Measurements from ENCODE around the gene TMEM44.

Gene TMEM44

DNA sequence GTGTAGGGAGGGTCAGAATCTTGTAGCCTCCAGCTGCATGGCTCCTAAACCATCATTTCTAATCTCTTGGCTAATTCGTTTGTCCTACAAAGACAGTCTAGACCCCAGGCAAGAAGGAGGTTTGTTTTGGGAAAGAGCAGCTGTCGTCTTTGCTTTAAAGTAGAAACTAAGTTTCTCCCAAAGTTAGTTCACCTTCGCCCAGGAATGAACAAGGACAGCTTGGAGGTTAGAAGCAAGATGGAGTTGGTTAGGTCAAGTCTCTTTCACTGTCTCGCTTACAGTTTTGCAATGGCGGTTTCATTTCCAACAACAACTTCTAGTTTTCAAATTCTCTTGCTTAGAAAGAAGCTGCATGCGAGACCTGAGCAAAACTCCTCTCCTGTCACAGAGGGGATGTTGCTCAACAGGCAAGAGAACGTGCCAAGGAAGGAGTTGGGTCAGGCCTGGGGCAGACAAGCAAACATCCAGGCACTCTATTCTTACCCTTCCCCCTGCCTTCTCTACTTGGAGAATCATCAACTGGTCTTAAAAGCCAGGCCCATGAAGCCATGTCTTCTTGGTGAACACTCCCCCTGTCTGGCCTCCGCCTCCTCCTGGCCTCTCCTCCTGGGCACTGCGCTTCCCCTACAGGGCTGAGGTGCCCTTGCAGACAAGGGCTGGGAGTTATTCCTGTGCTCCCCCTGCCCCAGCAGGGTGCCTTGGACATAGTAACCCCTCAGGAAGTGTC, 57.6 kb downstream of the TMEM44 start:
- DNase-seq, result peak; percentile 76

DNA sequence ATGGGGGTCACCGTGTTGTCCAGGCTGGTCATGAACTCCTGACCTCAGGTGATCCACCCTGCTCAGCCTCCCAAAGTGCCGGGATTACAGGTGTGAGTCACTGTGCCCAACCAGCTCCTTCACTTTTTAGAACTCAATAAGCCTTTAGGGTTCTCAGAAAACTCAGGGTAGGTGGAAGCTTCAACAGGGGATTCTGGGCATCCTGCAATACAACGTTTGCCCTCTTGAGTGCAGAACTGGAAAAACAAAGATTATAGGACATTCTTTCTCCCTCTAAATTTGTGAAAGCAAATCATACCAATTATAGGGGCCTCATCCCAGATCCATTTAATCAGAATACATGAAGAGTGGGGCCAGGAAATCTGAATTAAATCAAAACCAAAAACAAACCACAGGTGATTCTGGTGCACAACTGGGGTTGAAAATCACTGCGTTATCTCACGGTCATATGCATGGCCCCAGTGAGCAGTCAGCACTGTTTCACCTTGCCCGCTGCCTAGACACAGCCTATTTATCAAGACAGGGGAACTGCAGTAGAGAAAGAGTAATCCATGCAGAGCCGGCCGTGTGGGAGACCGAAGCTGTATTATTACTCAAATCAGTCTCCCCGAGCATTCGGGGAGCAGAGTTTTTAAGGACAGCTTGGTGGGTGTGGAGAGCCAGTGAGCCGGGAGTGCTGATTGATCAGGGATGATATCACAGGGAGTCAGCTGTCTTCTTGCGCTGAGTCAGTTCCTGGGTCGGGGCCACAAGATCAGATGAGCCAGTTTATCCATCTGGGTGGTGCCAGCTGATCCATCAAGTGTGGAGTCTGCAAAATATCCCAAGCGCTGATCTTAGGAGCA, 58.4 kb downstream of the TMEM44 start:
- DNase-seq, result peak; percentile 71

DNA sequence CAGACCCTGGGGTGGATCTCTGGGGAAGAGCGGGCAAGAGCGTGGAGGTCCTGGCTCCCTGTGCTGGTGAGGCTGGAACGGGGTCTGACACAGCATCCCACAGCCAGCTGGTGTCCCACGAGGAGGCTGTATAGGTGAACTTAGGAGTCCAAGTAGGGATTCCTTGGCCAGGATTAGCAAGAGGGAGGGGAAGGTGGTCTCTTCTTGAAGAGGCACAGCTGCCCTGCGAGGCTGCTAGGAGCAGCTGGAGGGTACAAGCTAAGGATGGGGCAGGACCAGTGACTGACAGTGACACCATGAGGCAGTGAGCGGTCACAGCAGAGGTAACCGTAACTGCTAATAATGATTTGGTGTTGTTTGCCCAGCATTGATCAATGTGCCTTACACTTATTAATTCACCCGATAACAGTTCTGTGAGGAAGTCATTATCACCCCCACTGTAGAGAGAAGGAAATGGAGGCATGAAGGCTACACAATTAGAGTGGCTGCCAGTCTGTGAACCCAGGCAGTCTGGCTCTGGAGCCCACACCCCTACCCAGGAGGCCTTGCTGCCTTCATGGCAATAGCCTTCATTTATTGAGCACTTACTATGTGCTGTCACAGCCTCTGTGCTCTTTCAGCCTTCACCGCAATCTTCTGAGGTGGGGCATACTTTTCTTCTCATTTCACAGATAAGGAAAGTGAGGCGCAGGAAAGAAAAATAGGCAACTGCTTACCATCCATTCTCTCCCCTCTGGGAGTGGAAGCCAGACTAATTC, 59.4 kb downstream of the TMEM44 start:
- DNase-seq, result no peak

DNA sequence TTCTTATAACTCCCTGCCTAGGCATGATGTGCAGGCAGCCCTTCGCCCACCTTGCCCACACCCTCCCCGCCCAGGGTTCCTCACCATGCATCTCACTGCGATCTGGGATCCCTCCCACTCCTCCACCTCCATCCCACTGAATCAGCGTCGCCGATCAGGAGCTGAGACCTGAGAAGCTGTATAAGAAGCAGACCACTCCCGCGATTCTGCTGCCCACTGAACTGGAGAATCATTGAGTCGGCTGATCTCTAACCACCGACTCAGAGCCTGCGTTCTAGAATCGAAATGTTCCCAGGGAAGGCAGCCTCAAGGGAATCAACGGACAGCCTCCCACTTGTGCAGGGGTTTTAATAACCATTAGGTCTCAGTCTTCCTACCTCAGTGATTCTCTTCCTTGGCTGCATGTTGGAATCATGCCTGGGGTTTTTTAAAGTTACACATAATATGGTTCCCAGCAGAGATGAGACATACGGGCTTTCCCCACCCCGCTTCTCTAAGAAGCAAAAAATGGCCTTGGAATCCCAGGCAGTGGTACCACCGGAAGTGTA, 60.2 kb downstream of the TMEM44 start:
- DNase-seq, result peak; percentile 49

DNA sequence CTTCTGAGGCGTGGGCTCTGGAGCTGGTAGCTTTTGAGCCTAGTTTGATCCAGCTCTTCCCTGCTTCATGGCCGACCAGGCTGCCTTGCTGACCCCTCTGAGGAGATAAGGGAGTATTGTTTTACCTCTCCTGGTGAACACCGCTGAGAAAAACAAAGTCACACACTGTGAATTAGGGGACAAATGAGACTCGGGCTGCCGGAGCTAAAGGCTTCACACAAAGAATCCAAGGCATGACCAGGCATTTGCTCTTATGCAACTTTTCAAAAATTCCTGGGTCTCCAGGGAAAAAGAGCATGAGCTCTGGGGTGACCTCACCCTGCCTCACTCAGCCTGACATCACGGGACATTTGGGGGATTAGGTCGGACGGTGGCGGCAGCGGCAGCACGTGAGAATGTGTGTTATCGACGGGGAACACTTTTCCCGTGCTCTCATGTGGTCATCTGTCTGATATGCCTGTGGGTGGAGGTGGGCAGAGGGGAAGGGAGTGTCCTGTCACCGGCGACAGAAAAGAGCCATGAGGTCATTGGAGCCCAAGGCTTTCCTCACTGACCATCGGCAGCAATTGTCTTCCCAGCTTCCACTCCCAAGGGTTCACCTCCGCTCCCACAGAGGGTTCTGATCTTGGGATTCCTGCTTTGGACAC, 61.0 kb downstream of the TMEM44 start:
- peak; percentile 88 for DNase-seq

DNA sequence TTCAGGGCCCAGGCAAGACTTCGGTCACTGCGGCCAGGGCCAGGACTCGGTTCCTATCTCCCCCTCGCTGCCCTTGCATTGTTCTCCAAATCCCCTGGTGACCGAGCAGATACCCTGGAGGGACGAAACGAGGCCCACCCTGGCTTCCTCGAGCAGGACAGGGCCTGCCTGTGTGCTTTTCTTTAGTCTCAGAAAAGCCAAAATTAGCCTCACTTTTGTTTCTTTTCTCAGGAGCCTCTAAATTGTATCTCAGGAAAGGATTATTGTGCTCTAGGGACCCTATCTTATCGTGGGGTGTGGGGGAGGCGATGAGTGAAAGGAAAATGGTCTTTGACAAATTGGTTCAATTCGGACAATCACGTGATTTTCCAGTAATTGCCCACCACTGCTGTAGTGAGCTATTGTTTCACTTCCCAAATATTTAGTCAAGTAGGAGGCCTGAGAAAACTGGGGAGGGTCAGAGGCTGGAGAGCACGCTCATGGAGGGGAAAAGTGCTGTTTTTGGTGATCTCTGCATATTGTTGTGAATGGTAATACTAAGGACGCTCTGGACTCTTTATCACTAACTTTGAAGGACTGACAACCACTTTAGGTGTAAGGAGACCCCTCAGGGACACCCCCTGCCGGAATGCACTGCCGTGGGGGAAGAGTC, 61.6 kb downstream of the TMEM44 start:
- DNase-seq, result no peak

DNA sequence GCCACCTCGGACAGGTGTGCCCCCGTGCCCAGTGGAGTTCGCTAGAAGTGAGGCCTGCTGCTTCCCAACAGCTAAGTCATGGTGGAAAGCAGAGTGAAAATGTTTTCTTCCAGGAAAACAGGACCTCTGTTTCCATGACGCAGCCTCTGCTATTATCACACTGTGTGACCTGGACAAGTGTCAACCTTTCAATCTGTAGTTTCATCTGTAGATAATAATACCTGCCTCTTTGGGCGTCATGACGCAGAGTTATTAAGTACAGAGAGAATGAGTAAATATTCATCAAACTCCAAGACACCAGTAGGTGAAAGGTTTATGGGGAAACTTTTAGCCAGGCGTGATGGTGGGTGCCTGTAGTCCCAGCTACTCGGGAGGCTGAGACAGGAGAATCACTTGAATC, 62.3 kb downstream of the TMEM44 start:
- DNase-seq, result no peak

DNA sequence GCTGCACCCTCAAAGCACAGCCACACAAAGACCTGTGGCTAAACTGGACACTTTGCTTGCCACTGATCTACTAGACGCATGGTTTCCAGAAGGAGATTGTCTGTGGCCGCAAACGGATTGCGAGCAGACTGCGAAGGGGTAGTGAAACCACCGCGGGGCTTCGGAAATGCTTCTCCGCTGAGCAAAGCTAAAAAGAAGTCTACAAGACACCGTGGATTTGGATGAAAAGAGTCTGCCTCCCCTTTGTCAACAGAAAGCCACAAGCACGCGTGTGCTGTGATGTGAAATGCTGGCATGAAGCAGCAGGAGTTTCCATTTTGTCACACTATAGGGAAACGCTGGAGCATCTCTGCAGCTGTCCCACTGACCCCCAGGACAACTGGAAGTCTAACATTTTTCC, 63.0 kb downstream of the TMEM44 start:
- DNase-seq, result no peak

DNA sequence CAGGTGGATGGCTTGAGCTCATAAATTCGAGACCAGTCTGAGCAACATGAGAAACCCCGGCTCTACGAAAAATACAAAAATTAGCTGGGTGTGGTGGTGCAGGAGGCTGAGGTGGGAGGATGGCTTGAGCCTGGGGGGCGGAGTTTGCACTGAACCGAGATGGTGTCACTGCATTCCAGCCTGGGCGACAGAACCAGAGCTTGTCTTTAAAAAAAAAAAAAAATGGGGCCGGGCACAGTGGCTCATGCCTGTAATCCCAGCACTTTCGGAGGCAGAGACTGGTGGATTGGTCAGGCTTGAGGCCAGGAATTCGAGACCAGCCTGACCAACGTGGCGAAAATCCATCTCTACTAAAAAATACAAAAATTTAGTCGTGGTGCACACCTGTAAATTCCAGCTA, 64.0 kb downstream of the TMEM44 start:
- DNase-seq, result no peak

DNA sequence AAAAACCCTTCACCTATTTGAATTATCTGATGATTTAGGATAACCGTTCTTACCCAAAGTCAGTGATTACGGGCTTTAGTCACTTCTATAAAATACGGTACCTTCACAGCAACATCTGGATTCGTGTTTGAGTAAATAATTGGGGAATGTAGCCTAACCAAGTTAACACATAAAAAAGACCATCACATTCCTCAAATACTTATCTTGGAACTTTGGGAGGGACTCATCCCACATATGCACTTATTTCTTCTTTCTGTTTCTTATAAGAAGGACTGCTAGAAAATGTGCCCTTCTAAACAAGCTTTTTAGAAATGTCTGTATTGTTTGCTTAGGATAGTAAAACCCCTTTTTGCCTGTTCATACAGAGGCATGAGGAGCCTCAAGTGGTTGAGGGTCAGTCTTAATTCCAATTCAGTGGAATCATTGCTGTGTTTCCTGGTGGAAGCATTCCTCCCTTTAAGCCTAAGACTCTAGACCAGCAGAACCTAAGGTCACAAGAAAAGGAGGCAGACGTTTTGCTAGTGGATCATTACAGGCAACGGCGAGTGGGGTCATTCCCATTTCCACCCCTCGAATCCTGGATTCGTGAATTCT, 67.5 kb downstream of the TMEM44 start:
- DNase-seq, result no peak

DNA sequence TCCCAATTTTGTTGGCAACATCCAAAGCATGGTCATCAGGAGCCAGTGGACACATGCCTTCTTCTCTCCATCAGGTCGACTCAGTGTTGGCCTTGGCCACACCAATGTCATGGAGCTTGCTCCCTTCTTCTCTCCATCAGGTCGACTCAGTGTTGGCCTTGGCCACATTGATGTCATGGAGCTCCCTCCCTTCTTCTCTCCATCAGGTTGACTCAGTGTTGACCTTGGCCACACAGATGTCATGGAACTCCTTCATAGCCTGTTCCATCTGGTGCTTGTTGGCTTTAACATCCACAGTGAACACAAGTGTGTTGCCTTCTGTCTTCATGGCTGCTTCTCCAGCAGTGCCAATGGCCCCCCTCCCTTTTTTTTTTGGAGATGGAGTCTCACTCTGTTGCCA, 70.2 kb downstream of the TMEM44 start:
- no peak for DNase-seq

DNA sequence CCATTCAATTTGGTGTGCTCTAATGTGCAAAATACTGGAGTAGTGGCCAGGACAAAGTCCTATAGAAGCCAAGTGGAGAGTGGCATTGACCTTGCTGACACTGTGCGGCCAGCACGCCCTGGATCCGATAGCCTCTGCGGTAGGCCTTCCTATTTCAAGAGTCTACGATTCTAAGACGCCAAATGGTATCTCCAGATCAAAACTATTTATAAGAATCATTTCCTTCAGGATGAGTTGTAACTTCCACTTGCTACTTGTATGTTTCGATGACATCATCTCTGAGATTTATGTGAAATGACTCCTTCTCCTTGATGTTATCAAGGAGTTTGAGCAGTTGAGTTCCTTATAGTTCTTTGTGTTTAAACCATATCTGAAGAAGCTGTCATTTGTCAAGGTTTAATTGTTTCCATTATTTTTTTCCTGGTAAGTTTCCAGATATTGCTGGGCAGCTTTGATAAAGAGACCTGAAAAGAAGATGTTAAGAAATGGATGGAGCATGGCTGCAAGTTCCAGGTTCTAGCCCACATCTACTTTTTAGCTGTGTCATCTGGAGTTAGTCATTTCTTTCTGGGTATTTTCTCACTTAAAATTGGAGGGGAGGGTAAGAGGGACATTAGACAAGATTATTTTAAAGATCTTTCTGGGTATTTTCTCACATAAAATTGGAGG, 71.8 kb downstream of the TMEM44 start:
- DNase-seq, result peak; percentile 89

DNA sequence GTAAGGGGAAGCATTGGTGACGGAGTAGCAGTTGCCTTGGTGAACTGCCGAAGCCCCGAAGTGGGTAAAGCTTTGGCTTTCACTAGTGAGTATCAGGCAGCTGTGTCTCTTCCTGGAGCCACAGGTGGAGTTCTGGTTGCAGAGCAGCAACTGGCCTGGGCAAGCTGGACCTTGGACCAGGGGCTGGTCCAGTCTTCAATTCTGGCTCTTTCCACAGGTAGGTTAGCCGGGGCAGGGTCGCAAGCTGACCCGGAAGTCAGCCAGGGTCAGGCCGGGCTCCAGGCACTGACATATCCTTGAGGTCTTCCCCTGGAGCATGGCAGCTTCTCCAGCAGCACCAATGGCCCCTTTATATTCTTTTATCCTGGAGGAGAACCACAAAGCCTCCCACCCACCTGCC, 73.2 kb downstream of the TMEM44 start:
- DNase-seq, result no peak

DNA sequence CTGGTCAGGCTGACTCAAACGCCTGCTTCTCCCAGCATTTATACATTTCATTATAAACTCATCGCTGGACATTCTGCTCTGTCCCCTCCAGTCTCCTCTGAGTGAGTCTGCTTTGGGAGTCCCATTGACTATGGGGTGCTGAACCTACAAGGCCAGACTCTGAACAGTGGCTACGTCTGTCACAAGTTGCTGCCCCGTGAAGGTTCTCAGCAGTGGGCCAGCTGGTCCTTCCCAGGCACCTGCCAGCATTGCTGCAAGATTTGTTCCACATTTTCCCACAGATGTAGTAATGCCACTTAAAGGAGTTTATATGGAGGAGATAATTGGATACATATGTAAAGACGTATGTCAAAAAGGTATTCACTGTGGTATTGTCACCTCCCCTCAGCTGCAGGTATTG, 73.7 kb downstream of the TMEM44 start:
- DNase-seq, result no peak

DNA sequence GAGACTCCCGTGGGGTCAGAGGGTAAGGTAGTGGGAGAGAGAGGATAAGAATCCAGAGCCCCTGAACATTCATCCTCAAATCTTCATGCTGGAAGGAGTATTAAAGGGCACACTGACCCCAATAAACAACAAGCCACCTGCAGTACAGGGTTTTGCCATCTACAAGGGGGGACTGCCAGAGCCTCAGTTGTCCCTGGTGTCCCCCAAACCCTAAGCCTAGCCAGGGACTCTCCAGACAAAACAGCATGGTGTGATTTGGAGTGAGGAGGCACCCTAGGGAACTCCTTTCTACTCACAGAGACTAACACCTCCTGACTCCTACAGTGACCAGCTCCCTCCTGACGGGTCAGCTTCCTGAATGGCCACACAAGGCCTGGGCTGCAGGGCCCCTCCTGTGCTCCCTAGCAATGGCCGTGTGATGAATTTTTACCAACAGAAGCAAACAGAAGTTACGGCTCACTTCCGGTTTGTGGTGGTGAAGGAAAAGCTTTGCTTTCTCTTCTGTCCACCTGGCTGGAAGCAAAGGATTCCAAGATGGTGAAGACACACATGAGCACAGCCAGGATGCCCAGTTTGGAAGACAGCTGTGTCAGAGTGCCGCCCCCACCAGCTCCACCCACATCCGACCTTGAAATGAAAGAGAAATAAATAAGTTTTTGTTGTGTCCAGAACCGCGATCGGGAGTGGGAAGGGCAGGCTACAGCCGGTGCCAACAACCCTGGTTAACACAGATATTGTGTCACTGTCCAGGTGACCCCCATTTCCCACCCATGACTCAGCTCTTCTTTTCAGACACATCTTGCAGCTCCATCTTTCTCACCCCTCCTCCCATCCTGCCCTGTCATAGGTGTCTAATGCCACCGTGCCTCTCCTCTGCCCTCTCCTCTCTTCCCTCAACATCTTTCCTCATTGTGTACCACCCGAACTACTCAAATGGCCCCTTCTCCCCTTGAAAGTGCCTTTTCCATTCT, 76.8 kb downstream of the TMEM44 start:
- DNase-seq, result no peak

DNA sequence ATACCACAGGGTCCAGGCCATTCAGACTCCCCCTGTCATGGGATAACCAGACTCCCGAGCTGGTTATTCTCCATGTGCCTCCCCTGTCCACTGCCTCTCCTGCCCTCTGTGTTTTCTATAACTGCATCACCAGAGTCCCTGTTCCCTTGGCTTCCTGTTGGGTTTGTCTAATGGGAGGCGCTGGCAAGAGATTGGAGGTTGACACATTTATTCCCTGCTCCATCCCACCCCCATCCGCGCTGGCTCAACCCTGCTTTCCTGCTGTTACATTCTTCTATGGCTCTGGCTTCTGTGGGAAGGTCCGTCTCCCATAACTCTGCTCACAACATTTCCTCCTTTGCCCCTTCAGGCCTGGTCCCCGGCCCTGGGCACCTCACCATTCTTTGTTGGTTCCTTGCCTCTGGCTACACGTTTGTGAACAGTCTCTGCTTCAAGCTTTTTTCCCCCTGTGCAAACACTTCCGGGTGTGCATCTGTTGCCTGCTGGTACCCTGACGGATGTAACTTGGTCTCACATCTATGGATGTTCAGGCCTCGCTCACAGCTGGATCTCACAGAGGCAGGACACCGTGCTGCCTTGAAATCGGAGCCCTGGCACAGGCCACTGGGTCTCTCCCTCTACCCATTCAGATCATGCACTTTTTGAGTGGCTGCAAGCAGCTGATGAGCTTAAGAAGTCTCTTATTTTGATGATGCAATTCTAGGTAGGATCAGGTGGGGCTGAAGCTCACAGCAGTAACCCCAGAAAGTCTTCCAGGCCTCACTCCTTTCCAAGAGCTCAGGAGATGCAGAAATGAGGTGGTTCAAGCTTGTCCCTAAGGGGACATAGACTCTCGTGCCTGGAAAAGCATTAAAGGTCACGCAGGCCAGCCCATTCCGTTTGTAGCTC, 77.8 kb downstream of the TMEM44 start:
- no peak for DNase-seq

DNA sequence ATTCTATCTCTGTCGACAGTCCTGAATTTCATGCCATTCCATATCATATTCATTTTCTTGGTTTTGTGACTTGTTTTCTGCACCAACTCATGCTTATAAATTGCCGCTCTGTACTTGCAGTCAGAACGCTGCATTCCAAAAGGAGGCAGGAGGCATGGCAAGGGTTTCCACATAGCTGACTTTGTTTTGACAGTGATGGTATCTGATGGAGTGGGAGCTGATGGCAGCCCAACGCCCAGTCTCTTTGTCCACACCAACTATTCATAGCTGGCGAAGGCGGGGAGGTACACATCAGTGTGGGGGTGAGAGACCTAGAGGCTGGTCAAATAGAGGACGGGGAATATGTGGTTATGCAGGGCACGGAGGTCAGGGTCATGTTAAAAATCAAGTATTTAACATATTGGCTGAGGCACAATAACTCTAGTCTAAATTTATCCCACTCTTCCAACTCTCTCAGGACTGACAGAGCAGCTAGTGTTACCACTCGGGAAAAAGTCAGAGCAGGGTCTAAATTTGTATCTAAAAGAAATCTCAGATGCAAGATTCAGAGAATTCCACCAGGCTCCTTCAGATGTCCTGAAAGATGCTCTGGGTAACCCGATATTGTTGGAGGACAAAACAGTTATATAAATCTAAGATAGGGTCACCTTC, 78.6 kb downstream of the TMEM44 start:
- DNase-seq, result no peak

DNA sequence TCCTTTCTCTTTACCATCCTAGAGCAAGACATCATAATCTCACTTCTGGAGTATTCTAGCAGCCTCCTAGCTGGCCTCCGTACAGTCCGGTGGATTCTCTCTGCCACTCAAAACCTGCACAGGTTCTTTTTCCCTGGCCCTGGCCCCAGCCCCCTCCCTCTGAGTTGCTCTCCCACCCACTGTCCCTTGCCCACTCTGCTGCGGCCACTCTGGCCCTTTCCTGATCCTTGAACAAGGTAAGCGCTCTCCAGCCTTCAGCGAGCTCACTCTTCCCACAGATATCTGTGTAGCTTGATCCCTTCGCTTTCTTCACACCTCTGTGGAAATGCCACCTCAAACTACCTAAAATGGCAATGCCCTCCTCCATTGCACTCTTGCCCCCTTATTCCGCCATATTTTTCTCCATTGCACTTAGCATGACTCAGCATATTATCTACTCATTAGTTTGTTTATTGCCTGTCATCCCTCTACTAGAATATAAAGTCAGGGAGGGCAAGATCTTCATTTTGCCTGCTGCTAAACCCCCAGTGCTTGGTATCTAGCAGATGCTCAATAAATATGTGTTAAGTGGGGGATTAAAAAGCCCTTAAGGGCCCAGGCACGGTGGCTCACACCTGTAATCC, 80.8 kb downstream of the TMEM44 start:
- DNase-seq, result no peak
